GM23338 (cell line): ENCODE data around the gene LXN. TPM values are rescaled to one million over a fixed set of nuclear protein-coding genes. Genes with fewer than 3 reads are reported as not detected.

Source experiments
- ATAC-seq: fragments of 200-7000 bp; cut with Tn5 transposase; 3 replicates; pipeline ENCODE4 v1.9.1; 2020
- DNase-seq: peaks from one replicate; pipeline ENCODE4 v3.0.0-alpha.2; 2015; ENCODE audit warnings: low spot score
- H2AFZ ChIP-seq: fragments of 200-600 bp; sonication (generic); 2 replicates; pipeline ENCODE4 v1.8.0; 2016; ENCODE audit warnings: antibody characterized with exemption, mild to moderate bottlenecking, moderate library complexity
- H3F3A ChIP-seq: fragments of 200-600 bp; sonication (generic); replicated peaks from 2 replicates; pipeline ENCODE4 v1.8.0; 2017; ENCODE audit warnings: antibody characterized with exemption, mixed run types, low read depth
- H3K27ac ChIP-seq: fragments of 200-600 bp; sonication (generic); 2 replicates; pipeline ENCODE4 v1.6.1; 2016; ENCODE audit warnings: low read depth
- H3K27me3 ChIP-seq: fragments of 200-600 bp; sonication (generic); 2 replicates; pipeline ENCODE4 v1.8.0; 2016; ENCODE audit warnings: mild to moderate bottlenecking, mixed run types, moderate library complexity; ENCODE audit not compliant: insufficient read depth
- H3K36me3 ChIP-seq: fragments of 200-600 bp; sonication (generic); 2 replicates; pipeline ENCODE4 v1.8.0; 2016; ENCODE audit warnings: mild to moderate bottlenecking; ENCODE audit not compliant: insufficient read depth
- H3K4me1 ChIP-seq: fragments of 200-600 bp; sonication (generic); 2 replicates; pipeline ENCODE4 v1.8.0; 2016; ENCODE audit warnings: mild to moderate bottlenecking, moderate library complexity; ENCODE audit not compliant: insufficient read depth
- H3K4me2 ChIP-seq: fragments of 200-600 bp; sonication (generic); 2 replicates; pipeline ENCODE4 v1.7.1; 2017; ENCODE audit warnings: mixed run types
- H3K4me3 ChIP-seq: fragments of 200-600 bp; sonication (generic); 2 replicates; pipeline ENCODE4 v1.6.1; 2016; ENCODE audit warnings: mixed run types
- H3K79me2 ChIP-seq: fragments of 200-600 bp; sonication (generic); replicated peaks from 2 replicates; pipeline ENCODE4 v1.8.0; 2017; ENCODE audit warnings: mild to moderate bottlenecking; ENCODE audit not compliant: insufficient read depth
- H3K9me2 ChIP-seq: fragments of 200-600 bp; sonication (generic); 2 replicates; pipeline ENCODE4 v1.8.0; 2017; ENCODE audit not compliant: insufficient read depth
- H4K20me1 ChIP-seq: fragments of 200-600 bp; sonication (generic); replicated peaks from 2 replicates; pipeline ENCODE4 v1.8.0; 2017; ENCODE audit warnings: mild to moderate bottlenecking; ENCODE audit not compliant: insufficient read depth
- H3K27ac Mint-ChIP-seq: 2 replicates; pipeline ENCODE4 v1.8.0; 2020; ENCODE audit warnings: inconsistent platforms, mild to moderate bottlenecking, moderate library complexity, mixed read lengths
- H3K27me3 Mint-ChIP-seq: 3 replicates; pipeline ENCODE4 v1.8.0; 2022; ENCODE audit warnings: low read depth, mild to moderate bottlenecking, moderate library complexity, mixed read lengths, inconsistent platforms; ENCODE audit not compliant: insufficient read depth, poor library complexity
- H3K36me3 Mint-ChIP-seq: 3 replicates; pipeline ENCODE4 v1.8.0; 2021; ENCODE audit warnings: low read depth, mild to moderate bottlenecking, inconsistent platforms, moderate library complexity, mixed read lengths
- H3K4me1 Mint-ChIP-seq: 3 replicates; pipeline ENCODE4 v1.8.0; 2020; ENCODE audit warnings: mild to moderate bottlenecking, inconsistent platforms, mixed read lengths
- H3K4me3 Mint-ChIP-seq: 3 replicates; pipeline ENCODE4 v1.8.0; 2021; ENCODE audit warnings: moderate library complexity, mild to moderate bottlenecking, inconsistent platforms, mixed read lengths
- H3K9me3 Mint-ChIP-seq: 3 replicates; pipeline ENCODE4 v1.8.0; 2020; ENCODE audit warnings: moderate library complexity, mild to moderate bottlenecking, inconsistent platforms, mixed read lengths
- CREB1 ChIP-seq: fragments of 250-450 bp; sonication (Bioruptor Pico); IDR thresholded peaks from 2 replicates; pipeline ENCODE4 v1.5.0; 2020; ENCODE audit warnings: low read depth, mild to moderate bottlenecking, moderate library complexity
- EZH2 ChIP-seq: fragments of 200-600 bp; sonication (generic); IDR thresholded peaks from one replicate; pipeline ENCODE4 v1.8.0; 2017; ENCODE audit warnings: antibody characterized with exemption, mild to moderate bottlenecking, low read depth; ENCODE audit not compliant: unreplicated experiment
- EZH2phosphoT487 ChIP-seq: fragments of 200-600 bp; sonication (generic); IDR thresholded peaks from one replicate; pipeline ENCODE4 v1.8.1; 2018; ENCODE audit warnings: antibody characterized with exemption; ENCODE audit not compliant: unreplicated experiment
- JUNB ChIP-seq: IDR thresholded peaks from one replicate; pipeline ENCODE4 v1.6.1; 2016; ENCODE audit warnings: antibody characterized with exemption; ENCODE audit not compliant: unreplicated experiment
- NANOG ChIP-seq: IDR thresholded peaks from 2 replicates; pipeline ENCODE4 v1.6.1; 2016; ENCODE audit warnings: antibody characterized with exemption, borderline replicate concordance
- POLR2AphosphoS5 ChIP-seq: IDR thresholded peaks from 2 replicates; pipeline ENCODE4 v1.6.1; 2016; ENCODE audit warnings: antibody characterized with exemption, low read depth
- STAT1 ChIP-seq: IDR thresholded peaks from one replicate; pipeline ENCODE4 v1.6.1; 2016; ENCODE audit warnings: antibody characterized with exemption; ENCODE audit not compliant: unreplicated experiment
- ZNF114 ChIP-seq: fragments of 250-450 bp; sonication (Bioruptor Pico); IDR thresholded peaks from 2 replicates; pipeline ENCODE4 v1.5.0; 2020; ENCODE audit warnings: mild to moderate bottlenecking, moderate library complexity
- ZNF331 ChIP-seq: fragments of 250-450 bp; sonication (Bioruptor Pico); IDR thresholded peaks from 2 replicates; pipeline ENCODE4 v1.5.0; 2020; ENCODE audit warnings: low read depth, mild to moderate bottlenecking, moderate library complexity
- ZNF462 ChIP-seq: fragments of 250-450 bp; sonication (Bioruptor Pico); IDR thresholded peaks from 2 replicates; pipeline ENCODE4 v1.5.0; 2020; ENCODE audit warnings: mild to moderate bottlenecking, moderate library complexity
- polyA plus RNA-seq: library from polyadenylated mRNA; unstranded; fragments of >200 nt; fragmentation: Nextera tagmentation; extraction: Ambion mirVana; gene quantifications from 2 replicates; pipeline ENCODE4 v1.2.1, GENCODE V29; 2016
- total RNA-seq: library from RNA; depleted of rRNA; stranded (reverse); fragments of >200 nt; shearing (Covaris generic); gene quantifications from 2 replicates; pipeline ENCODE4 v1.2.3, GENCODE V29; 2014
- TF ChIP-seq, protein P1 (sequence below): IDR thresholded peaks from one replicate; pipeline ENCODE4 v1.6.1; 2018; ENCODE audit warnings: antibody characterized with exemption; ENCODE audit not compliant: unreplicated experiment
- TF ChIP-seq, protein P2 (sequence below), 2 experiments: fragments of 200-600 bp in 1 of 2; sonication (generic) in 1 of 2; conservative IDR thresholded peaks; 2 replicates each; pipeline versions ENCODE4 v1.5.1 to v1.6.1; 2016 to 2017; ENCODE audit warnings: antibody characterized with exemption in 2 of 2, low read depth in 2 of 2, mild to moderate bottlenecking in 2 of 2, moderate library complexity in 1 of 2
- TF ChIP-seq, protein P3 (sequence below): IDR thresholded peaks from 2 replicates; pipeline ENCODE4 v1.6.1; 2016; ENCODE audit warnings: antibody characterized with exemption

The LXN gene
- total and polyA plus RNA-seq, 2 experiments from 2014 or later = 5.6 to 10.0 TPM

GRCh38 chr3:158709666-158710083 lies 37.2 kb upstream of the LXN start:
- Mint-ChIP-seq H3K27ac (no peak overlapping the region), H3K4me3 (no peak overlapping the region), H3K36me3 (peaks cover 6% of the 10 kb centered on the region; the same call in 2 of the 3 replicates), H3K4me1 (peaks cover 24% of the 10 kb centered on the region; the same call in 2 of the 3 replicates), H3K27me3 (no peaks in the 10 kb centered on the region), H3K9me3 (no peaks in the 10 kb centered on the region)
- ATAC-seq = no peak
- Histone ChIP-seq H3K4me2 (no peak overlapping the region), H3K9me2 (no peaks in the 10 kb centered on the region), H3K4me3 (no peak overlapping the region), H3K79me2 (no peaks in the 10 kb centered on the region), H3K36me3 (no peaks in the 10 kb centered on the region), H3K27me3 (no peaks in the 10 kb centered on the region), H3K27ac (no peak overlapping the region), H4K20me1 (no peaks in the 10 kb centered on the region), H2AFZ (no peak overlapping the region), H3K4me1 (no peaks in the 10 kb centered on the region; the same call in 1 of the 2 replicates), H3F3A (no peaks in the 10 kb centered on the region)
- DNase-seq = no peak
- TF ChIP-seq POLR2AphosphoS5 = no peak
- TF ChIP-seq, protein P1, sequence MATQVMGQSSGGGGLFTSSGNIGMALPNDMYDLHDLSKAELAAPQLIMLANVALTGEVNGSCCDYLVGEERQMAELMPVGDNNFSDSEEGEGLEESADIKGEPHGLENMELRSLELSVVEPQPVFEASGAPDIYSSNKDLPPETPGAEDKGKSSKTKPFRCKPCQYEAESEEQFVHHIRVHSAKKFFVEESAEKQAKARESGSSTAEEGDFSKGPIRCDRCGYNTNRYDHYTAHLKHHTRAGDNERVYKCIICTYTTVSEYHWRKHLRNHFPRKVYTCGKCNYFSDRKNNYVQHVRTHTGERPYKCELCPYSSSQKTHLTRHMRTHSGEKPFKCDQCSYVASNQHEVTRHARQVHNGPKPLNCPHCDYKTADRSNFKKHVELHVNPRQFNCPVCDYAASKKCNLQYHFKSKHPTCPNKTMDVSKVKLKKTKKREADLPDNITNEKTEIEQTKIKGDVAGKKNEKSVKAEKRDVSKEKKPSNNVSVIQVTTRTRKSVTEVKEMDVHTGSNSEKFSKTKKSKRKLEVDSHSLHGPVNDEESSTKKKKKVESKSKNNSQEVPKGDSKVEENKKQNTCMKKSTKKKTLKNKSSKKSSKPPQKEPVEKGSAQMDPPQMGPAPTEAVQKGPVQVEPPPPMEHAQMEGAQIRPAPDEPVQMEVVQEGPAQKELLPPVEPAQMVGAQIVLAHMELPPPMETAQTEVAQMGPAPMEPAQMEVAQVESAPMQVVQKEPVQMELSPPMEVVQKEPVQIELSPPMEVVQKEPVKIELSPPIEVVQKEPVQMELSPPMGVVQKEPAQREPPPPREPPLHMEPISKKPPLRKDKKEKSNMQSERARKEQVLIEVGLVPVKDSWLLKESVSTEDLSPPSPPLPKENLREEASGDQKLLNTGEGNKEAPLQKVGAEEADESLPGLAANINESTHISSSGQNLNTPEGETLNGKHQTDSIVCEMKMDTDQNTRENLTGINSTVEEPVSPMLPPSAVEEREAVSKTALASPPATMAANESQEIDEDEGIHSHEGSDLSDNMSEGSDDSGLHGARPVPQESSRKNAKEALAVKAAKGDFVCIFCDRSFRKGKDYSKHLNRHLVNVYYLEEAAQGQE = no peak
- TF ChIP-seq NANOG = no peak
- no peak for TF ChIP-seq EZH2phosphoT487
- no peak for TF ChIP-seq JUNB
- TF ChIP-seq ZNF114 (CRISPR knock-in tag) = no peak
- no peak for TF ChIP-seq ZNF462
- no peak for TF ChIP-seq CREB1
- TF ChIP-seq STAT1 = no peak
- TF ChIP-seq, protein P2, sequence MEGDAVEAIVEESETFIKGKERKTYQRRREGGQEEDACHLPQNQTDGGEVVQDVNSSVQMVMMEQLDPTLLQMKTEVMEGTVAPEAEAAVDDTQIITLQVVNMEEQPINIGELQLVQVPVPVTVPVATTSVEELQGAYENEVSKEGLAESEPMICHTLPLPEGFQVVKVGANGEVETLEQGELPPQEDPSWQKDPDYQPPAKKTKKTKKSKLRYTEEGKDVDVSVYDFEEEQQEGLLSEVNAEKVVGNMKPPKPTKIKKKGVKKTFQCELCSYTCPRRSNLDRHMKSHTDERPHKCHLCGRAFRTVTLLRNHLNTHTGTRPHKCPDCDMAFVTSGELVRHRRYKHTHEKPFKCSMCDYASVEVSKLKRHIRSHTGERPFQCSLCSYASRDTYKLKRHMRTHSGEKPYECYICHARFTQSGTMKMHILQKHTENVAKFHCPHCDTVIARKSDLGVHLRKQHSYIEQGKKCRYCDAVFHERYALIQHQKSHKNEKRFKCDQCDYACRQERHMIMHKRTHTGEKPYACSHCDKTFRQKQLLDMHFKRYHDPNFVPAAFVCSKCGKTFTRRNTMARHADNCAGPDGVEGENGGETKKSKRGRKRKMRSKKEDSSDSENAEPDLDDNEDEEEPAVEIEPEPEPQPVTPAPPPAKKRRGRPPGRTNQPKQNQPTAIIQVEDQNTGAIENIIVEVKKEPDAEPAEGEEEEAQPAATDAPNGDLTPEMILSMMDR (conservative IDR thresholded peaks at IDR 0.05; ENCODE audit: low read depth in 2 of 2) = no peak
- no peak for TF ChIP-seq ZNF331
- TF ChIP-seq EZH2 = no peak
- TF ChIP-seq, protein P3, sequence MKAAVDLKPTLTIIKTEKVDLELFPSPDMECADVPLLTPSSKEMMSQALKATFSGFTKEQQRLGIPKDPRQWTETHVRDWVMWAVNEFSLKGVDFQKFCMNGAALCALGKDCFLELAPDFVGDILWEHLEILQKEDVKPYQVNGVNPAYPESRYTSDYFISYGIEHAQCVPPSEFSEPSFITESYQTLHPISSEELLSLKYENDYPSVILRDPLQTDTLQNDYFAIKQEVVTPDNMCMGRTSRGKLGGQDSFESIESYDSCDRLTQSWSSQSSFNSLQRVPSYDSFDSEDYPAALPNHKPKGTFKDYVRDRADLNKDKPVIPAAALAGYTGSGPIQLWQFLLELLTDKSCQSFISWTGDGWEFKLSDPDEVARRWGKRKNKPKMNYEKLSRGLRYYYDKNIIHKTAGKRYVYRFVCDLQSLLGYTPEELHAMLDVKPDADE = no peak
